SK-N-MC (cell line): Measurements from ENCODE around the gene TBC1D21.

Experiments
- EZH2 ChIP-seq: fragments of 200-600 bp; sonication (generic); IDR thresholded peaks from one replicate; pipeline ENCODE4 v1.6.1; 2017; ENCODE audit warnings: antibody characterized with exemption
- POLR2AphosphoS5 ChIP-seq: IDR thresholded peaks from 2 replicates; pipeline ENCODE4 v1.6.1; 2012; ENCODE audit warnings: mild to moderate bottlenecking, low read depth, low read length, borderline replicate concordance

DNA sequence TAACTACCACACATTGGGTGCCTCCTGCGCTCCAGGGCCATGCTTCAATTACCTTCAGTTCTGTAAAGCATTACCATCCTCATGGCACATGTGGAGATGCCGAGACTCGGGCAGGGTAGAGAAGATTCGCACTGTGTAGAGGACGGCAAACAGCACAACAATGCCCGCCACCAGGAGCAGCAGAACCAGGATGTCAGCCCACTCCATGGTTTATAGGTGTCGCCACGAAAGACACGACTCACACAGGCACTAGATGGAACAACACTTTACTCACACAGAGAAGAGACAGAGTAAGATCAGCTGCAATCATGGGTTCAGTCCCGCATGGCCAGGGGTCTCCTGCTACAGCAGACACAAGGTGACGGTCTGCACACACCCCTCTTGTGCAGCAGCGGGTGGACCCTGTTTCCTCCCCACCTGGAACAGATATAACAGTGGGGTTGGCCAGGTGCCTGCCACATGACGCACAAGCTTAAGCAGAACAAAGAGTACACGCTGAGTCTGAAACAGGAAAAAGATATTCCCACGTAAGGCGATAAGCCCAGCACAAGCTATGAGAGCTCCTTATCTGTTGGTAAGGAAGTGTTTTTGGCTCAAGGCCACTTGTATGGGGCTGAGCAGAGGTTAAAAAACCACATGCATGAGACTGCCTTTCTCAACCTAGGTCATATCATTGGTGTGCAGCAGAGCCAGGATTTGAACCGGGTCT, 2.5 kb upstream of the TBC1D21 start:
- TF ChIP-seq EZH2: no peak
- TF ChIP-seq POLR2AphosphoS5: no peak
